Upper lobe of left lung (tissue), 4 donors: Measurements from ENCODE around the gene CCDC14.
"Not testable (repeated sequence)": the region's sequence is repeated elsewhere in the genome, so short reads cannot be mapped to it uniquely, and the experiment has no call there.

Source experiments
- EP300 ChIP-seq, 4 donors: sonication (generic); formaldehyde crosslinking; IDR thresholded peaks; one replicate each; pipeline ENCODE4 v1.5.1; 2017; ENCODE audit warnings: antibody characterized with exemption in 4 of 4, control low read depth in 2 of 4
- POLR2A ChIP-seq, 4 donors: fragments of 450-650 bp; IDR thresholded peaks; one replicate each; pipeline ENCODE4 v1.5.1; 2016 to 2017; ENCODE audit warnings: antibody characterized with exemption in 4 of 4, mild to moderate bottlenecking in 2 of 4
- POLR2AphosphoS5 ChIP-seq, 2 donors: sonication (generic); formaldehyde crosslinking; IDR thresholded peaks; one replicate each; pipeline ENCODE4 v1.5.1; 2017; ENCODE audit warnings: antibody characterized with exemption in 2 of 2
- TF ChIP-seq, protein P1 (sequence below), 6 experiments: fragments of 450-650 bp in 4 of 6; fragments of 200-600 bp in 2 of 6; sonication (generic) in 2 of 6; IDR thresholded peaks; one replicate each; pipeline ENCODE4 v1.5.1; 2016 to 2019; ENCODE audit warnings: antibody characterized with exemption in 6 of 6

DNA sequence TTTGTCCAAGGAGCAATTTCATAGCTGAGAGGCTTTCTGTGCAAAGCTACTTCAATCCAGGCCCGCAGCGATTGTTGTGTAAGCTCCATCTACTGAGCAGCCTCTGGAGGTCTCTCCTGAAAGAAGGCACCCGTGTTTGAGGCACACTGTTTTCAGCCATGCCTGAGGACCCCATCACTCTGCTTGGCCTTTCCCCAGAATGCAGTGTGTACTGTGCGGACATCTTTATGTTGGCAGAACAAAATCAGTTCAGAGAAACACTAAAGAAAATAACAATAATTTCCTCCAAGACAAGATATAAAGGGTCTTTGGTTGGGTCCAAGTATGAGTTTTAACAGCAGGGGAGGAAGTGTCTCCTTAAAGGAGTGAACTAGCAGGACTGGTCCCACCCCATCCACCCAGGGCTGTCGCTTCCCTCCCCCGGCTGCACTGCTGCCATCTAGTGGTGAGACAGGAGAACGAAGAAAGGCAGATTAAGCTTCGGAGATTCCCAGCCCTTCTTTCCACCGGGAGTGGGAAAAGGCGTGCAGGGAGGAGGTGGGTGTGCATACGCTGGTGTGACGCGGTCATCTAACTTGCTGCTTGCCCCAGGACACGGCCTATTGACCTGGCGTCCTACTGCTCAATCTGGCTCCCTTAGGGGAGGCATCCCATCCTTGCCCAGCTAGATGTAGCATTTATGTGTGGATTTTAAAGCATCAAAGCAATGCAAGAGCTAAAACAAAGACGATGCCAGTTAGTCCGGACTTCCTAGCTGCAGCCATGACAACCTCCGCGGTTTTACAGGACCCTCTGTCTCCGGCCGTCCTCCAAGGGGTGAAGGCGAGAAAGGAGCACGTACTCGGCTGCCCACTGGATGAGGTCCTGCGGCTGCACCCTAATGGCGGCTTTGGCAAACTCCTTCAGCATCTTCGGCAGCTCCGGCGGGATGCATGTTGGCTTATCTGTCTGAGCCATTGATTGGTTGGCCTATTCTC is 18.8 kb upstream of the CCDC14 start:
- TF ChIP-seq, protein P1, sequence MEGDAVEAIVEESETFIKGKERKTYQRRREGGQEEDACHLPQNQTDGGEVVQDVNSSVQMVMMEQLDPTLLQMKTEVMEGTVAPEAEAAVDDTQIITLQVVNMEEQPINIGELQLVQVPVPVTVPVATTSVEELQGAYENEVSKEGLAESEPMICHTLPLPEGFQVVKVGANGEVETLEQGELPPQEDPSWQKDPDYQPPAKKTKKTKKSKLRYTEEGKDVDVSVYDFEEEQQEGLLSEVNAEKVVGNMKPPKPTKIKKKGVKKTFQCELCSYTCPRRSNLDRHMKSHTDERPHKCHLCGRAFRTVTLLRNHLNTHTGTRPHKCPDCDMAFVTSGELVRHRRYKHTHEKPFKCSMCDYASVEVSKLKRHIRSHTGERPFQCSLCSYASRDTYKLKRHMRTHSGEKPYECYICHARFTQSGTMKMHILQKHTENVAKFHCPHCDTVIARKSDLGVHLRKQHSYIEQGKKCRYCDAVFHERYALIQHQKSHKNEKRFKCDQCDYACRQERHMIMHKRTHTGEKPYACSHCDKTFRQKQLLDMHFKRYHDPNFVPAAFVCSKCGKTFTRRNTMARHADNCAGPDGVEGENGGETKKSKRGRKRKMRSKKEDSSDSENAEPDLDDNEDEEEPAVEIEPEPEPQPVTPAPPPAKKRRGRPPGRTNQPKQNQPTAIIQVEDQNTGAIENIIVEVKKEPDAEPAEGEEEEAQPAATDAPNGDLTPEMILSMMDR (IDR thresholded peaks at IDR 0.05) = peak; percentile 46 to 70 (median 59)
- TF ChIP-seq EP300, POLR2AphosphoS5, POLR2A (IDR thresholded peaks at IDR 0.05): not testable (repeated sequence)
